NCI-H510A (cell line): Measurements from ENCODE around the gene RPS6KA3.
A peak's percentile ranks its signal among the peaks of the same experiment; 100 is the strongest.
"Not testable (repeated sequence)": the region's sequence is repeated elsewhere in the genome, so short reads cannot be mapped to it uniquely, and the experiment has no call there.

Experiments used
- DNase-seq: peaks from one replicate; lab custom pipeline; 2025; lab: John Stamatoyannopoulos, UW

The RPS6KA3 gene

GRCh38 chrX:20143111-20143510, 123.6 kb downstream of the RPS6KA3 start:
- no peak for DNase-seq

- peak; percentile 88 for DNase-seq
These were observed 125.2 kb downstream of the RPS6KA3 start, which contains the start of gene EIF1AX for GRCh38 chrX:20141281-20142220. Gene EIF1AX, minus strand, starts transcription at chrX:20141838. Its CDS starts 198 bp downstream, at chrX:20141640.

GRCh38 chrX:20140420-20140819, 126.3 kb downstream of the RPS6KA3 start:
- no peak for DNase-seq

- no peak for DNase-seq
These were observed 126.7 kb downstream of the RPS6KA3 start for GRCh38 chrX:20139966-20140365.

GRCh38 chrX:20135944-20136343, 130.8 kb downstream of the RPS6KA3 start:
- DNase-seq, result no peak

GRCh38 chrX:20132666-20133065, 134.0 kb downstream of the RPS6KA3 start:
- no peak for DNase-seq

- DNase-seq, result no peak
These were observed 136.4 kb downstream of the RPS6KA3 start for GRCh38 chrX:20130357-20130756.

GRCh38 chrX:20129547-20129946, 137.2 kb downstream of the RPS6KA3 start:
- DNase-seq, result no peak

- DNase-seq, result no peak
These were observed 138.0 kb downstream of the RPS6KA3 start for GRCh38 chrX:20128670-20129069.

- not testable (repeated sequence) for DNase-seq
These were observed 139.3 kb downstream of the RPS6KA3 start for GRCh38 chrX:20127440-20127839.

- DNase-seq, result not testable (repeated sequence)
These were observed 139.9 kb downstream of the RPS6KA3 start for GRCh38 chrX:20126833-20127232.

- no peak for DNase-seq
These were observed 141.7 kb downstream of the RPS6KA3 start for GRCh38 chrX:20124964-20125363.

GRCh38 chrX:20118065-20118824, 148.5 kb downstream of the RPS6KA3 start:
- no peak for DNase-seq

GRCh38 chrX:20116577-20117240, 150.0 kb downstream of the RPS6KA3 start, which contains the start of gene MAP7D2:
Gene MAP7D2, minus strand, starts transcription at chrX:20116907. Its CDS starts 28 bp downstream, at chrX:20116879.
- DNase-seq, result no peak

- DNase-seq, result no peak
These were observed 150.6 kb downstream of the RPS6KA3 start for GRCh38 chrX:20116087-20116576.

GRCh38 chrX:20112022-20112774, 154.5 kb downstream of the RPS6KA3 start:
- no peak for DNase-seq

- no peak for DNase-seq
These were observed 155.4 kb downstream of the RPS6KA3 start for GRCh38 chrX:20111271-20111670.

- no peak for DNase-seq
These were observed 164.7 kb downstream of the RPS6KA3 start for GRCh38 chrX:20101934-20102581.
